SK-N-MC (cell line): ENCODE measurements around the gene SHISA6.
"Not testable (repeated sequence)": the region's sequence is repeated elsewhere in the genome, so short reads cannot be mapped to it uniquely, and the experiment has no call there.

ENCODE experiments used
- DNase-seq: peaks from one replicate; pipeline ENCODE4 v3.0.0-alpha.2; 2011; ENCODE audit warnings: low read depth, low spot score
- H3K27ac ChIP-seq: fragments of 200-600 bp; sonication (generic); 2 replicates; pipeline ENCODE4 v1.5.1; 2016; ENCODE audit warnings: mixed run types
- H3K36me3 ChIP-seq: fragments of 200-600 bp; sonication (generic); 2 replicates; pipeline ENCODE4 v1.6.1; 2017; ENCODE audit warnings: antibody characterized with exemption, low read length, mixed read lengths; ENCODE audit not compliant: insufficient read depth
- H3K4me3 ChIP-seq: fragments of 200-600 bp; sonication (generic); 2 replicates; pipeline ENCODE4 v1.5.1; 2016
- H3K9ac ChIP-seq: fragments of 200-600 bp; sonication (generic); 2 replicates; pipeline ENCODE4 v1.8.0; 2017; ENCODE audit warnings: mixed run types, mixed read lengths; ENCODE audit not compliant: insufficient read length
- H3K9me3 ChIP-seq: fragments of 200-600 bp; sonication (generic); 2 replicates; pipeline ENCODE4 v1.6.1; 2017; ENCODE audit warnings: low read depth, mild to moderate bottlenecking, antibody characterized with exemption, low read length, moderate library complexity, mixed read lengths
- EZH2 ChIP-seq: fragments of 200-600 bp; sonication (generic); IDR thresholded peaks from one replicate; pipeline ENCODE4 v1.6.1; 2017; ENCODE audit warnings: antibody characterized with exemption
- FOXP2 ChIP-seq: optimal IDR thresholded peaks from 2 replicates; pipeline ENCODE3; 2011; ENCODE audit warnings: mild to moderate bottlenecking, moderate library complexity; ENCODE audit not compliant: insufficient read depth; ENCODE audit errors: extremely low read length, control extremely low read depth
- POLR2AphosphoS5 ChIP-seq: IDR thresholded peaks from 2 replicates; pipeline ENCODE4 v1.6.1; 2012; ENCODE audit warnings: mild to moderate bottlenecking, low read depth, low read length, borderline replicate concordance

SHISA6 gene

DNA sequence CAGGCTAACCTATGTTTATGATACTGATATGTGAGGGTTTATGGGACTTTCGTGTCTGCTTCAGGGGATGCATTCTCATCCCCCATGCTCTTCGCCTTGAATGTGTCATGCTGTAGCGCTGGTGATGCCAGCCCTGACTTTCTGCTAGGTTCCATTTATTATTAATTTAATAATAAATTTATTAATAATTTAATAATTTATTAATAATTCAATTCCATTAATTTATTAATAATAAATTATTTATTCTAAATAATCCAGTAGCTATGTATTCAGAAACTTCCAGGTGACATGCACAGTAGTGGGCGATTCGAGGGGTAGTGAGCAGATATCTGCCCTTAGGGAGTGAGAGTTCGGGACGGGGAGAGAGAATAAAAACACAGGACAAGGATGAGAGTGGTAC, 49.8 kb downstream of the SHISA6 start:
- H3K36me3 ChIP-seq = no peaks in the 10 kb centered on the region
- no peak overlapping the region for H3K27ac ChIP-seq
- H3K4me3 ChIP-seq = no peak overlapping the region
- no peak overlapping the region for H3K9ac ChIP-seq
- DNase-seq = no peak
- TF ChIP-seq POLR2AphosphoS5 (no peak), EZH2 (no peak), FOXP2 (no peak)
- H3K9me3 ChIP-seq = no peaks in the 10 kb centered on the region

- Histone ChIP-seq H3K36me3 (no peaks in the 10 kb centered on the region), H3K9ac (no peak overlapping the region), H3K4me3 (no peak overlapping the region), H3K9me3 (no peaks in the 10 kb centered on the region), H3K27ac (no peak overlapping the region)
- TF ChIP-seq EZH2 (no peak), POLR2AphosphoS5 (no peak), FOXP2 (no peak)
- DNase-seq = no peak
Measured at GRCh38 chr17:11292491-11292890, 51.5 kb downstream of the SHISA6 start.

DNA sequence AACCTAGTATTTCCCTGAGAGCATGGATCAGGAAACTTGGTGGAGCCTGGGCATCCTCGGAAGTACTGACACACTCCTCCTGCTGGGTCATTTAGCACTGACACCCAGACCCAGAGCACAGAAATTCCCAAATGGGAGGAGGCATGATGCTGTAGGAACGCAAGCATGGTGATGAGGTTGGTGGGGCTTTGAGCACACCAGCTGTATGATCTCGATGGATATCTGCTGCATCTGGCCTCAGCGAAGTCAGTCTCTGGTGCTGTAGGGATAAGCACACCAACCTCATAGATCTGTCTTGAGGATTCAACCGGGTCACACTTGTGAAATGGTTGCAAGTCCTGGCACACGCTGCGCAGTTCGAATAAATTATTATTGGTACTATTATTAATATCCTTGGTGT, 52.5 kb downstream of the SHISA6 start:
- H3K27ac ChIP-seq = no peak overlapping the region
- H3K9me3 ChIP-seq = no peaks in the 10 kb centered on the region
- no peak overlapping the region for H3K4me3 ChIP-seq
- H3K36me3 ChIP-seq = no peaks in the 10 kb centered on the region
- no peak for DNase-seq
- H3K9ac ChIP-seq = no peak overlapping the region
- no peak for TF ChIP-seq POLR2AphosphoS5

DNA sequence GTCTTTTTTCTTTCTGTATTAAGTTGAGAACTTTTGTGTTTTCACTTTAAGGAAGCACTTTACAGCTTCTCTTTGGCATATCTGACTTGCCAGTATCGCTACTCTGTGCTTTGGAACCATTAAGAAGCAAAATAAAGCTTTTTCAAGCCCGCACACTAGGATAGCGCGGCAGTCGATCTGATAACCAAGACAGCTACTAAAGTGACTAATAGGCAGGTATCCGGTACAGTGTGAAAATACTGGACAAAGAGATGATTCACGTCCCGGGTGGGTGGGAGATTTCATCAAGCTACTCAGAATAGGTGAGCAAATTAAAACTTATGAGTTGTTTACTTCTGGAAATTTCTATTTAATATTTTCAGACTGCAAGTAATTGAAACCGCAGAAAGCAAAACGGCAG, 53.8 kb downstream of the SHISA6 start:
- DNase-seq = no peak
- H3K9ac ChIP-seq = no peak overlapping the region
- H3K27ac ChIP-seq = no peak overlapping the region
- no peak for TF ChIP-seq EZH2
- TF ChIP-seq POLR2AphosphoS5 = no peak
- no peak for TF ChIP-seq FOXP2
- no peaks in the 10 kb centered on the region for H3K9me3 ChIP-seq
- no peak overlapping the region for H3K4me3 ChIP-seq
- H3K36me3 ChIP-seq = no peaks in the 10 kb centered on the region

- Histone ChIP-seq H3K36me3 (no peaks in the 10 kb centered on the region), H3K9ac (no peak overlapping the region), H3K27ac (no peak overlapping the region), H3K4me3 (no peak overlapping the region), H3K9me3 (no peaks in the 10 kb centered on the region)
- no peak for DNase-seq
- TF ChIP-seq FOXP2 = no peak
- TF ChIP-seq POLR2AphosphoS5 = no peak
- TF ChIP-seq EZH2 = no peak
Measured at GRCh38 chr17:11296994-11297393, 56.0 kb downstream of the SHISA6 start.

- no peaks in the 10 kb centered on the region for H3K9me3 ChIP-seq
- H3K36me3 ChIP-seq = no peaks in the 10 kb centered on the region
- H3K27ac ChIP-seq = no peak overlapping the region
- no peak for DNase-seq
- H3K4me3 ChIP-seq = no peak overlapping the region
- TF ChIP-seq FOXP2 (no peak), POLR2AphosphoS5 (no peak), EZH2 (no peak)
- H3K9ac ChIP-seq = no peak overlapping the region
Measured at GRCh38 chr17:11298401-11298800, 57.4 kb downstream of the SHISA6 start.

GRCh38 chr17:11300201-11300600, 59.2 kb downstream of the SHISA6 start:
- Histone ChIP-seq H3K4me3 (no peak overlapping the region), H3K27ac (no peak overlapping the region), H3K9me3 (no peaks in the 10 kb centered on the region), H3K9ac (no peak overlapping the region), H3K36me3 (no peaks in the 10 kb centered on the region)
- DNase-seq = no peak
- no peak for TF ChIP-seq POLR2AphosphoS5

- Histone ChIP-seq H3K9me3 (no peaks in the 10 kb centered on the region), H3K36me3 (no peaks in the 10 kb centered on the region), H3K4me3 (no peak overlapping the region), H3K9ac (no peak overlapping the region), H3K27ac (no peak overlapping the region)
- no peak for DNase-seq
- no peak for TF ChIP-seq POLR2AphosphoS5
- no peak for TF ChIP-seq FOXP2
- TF ChIP-seq EZH2 = no peak
Measured at GRCh38 chr17:11300738-11301137, 59.7 kb downstream of the SHISA6 start.

DNA sequence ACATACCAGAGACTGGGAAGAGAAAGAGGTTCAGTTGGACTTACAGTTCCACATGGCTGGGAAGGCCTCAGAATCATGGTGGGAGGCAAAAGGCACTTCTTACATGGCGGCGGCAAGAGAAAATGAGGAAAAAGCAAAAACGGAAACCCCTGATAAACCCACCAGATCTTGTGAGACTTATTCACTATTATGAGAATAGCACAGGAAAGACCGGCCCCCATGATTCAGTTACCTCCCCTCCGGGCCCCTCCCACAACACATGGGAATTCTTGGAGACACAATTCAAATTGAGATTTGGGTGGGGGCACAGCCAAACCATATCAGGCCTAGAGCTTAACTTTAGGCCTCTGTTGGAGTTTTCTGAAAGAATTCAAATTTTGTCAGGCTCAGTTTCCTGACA, 60.9 kb downstream of the SHISA6 start:
- not testable (repeated sequence) for H3K27ac ChIP-seq, H3K9me3 ChIP-seq, H3K4me3 ChIP-seq, H3K9ac ChIP-seq, DNase-seq, H3K36me3 ChIP-seq
